NCI-H2227 (cell line): Measurements from ENCODE around the gene MPP1.

ENCODE experiments used
- DNase-seq: peaks from one replicate; lab custom pipeline; 2025; ENCODE audit not compliant: unreplicated experiment; lab: John Stamatoyannopoulos, UW

MPP1 gene

GRCh38 chrX:154776753-154777152, 28.5 kb downstream of the MPP1 start:
- DNase-seq = no peak

- DNase-seq = no peak
Measured at GRCh38 chrX:154775419-154776349, 29.6 kb downstream of the MPP1 start.

- DNase-seq = no peak
Measured at GRCh38 chrX:154774622-154775021, 30.7 kb downstream of the MPP1 start.

GRCh38 chrX:154762537-154763296, 42.6 kb downstream of the MPP1 start, which contains the start of gene DKC1:
TSS of gene DKC1 (plus strand) at chrX:154762864. CDS start at chrX:154762966, 102 bp downstream.
- DNase-seq = peak; percentile 98

- peak; percentile 28 for DNase-seq
Measured at GRCh38 chrX:154761977-154762536, 43.2 kb downstream of the MPP1 start.

GRCh38 chrX:154758696-154759095, 46.6 kb downstream of the MPP1 start:
- no peak for DNase-seq

- peak; percentile 46 for DNase-seq
Measured at GRCh38 chrX:154751669-154752271, 53.5 kb downstream of the MPP1 start.

- DNase-seq = no peak
Measured at GRCh38 chrX:154751203-154751668, 54.0 kb downstream of the MPP1 start.

GRCh38 chrX:154750301-154751202, 54.7 kb downstream of the MPP1 start, which contains the start of gene GAB3:
TSS of gene GAB3 (minus strand) at chrX:154751077. CDS start at chrX:154751025, 52 bp downstream.
- DNase-seq = peak; percentile 23

GRCh38 chrX:154749856-154750255, 55.4 kb downstream of the MPP1 start:
- DNase-seq = no peak

GRCh38 chrX:154748712-154749339, 56.5 kb downstream of the MPP1 start:
- DNase-seq = peak; percentile 77

- no peak for DNase-seq
Measured at GRCh38 chrX:154742613-154743012, 62.7 kb downstream of the MPP1 start.

- DNase-seq = no peak
Measured at GRCh38 chrX:154739952-154740465, 65.3 kb downstream of the MPP1 start.

- DNase-seq = no peak
Measured at GRCh38 chrX:154738011-154738738, 67.1 kb downstream of the MPP1 start.

- no peak for DNase-seq
Measured at GRCh38 chrX:154737136-154737535, 68.1 kb downstream of the MPP1 start.

- DNase-seq = no peak
Measured at GRCh38 chrX:154735695-154736393, 69.4 kb downstream of the MPP1 start.

- no peak for DNase-seq
Measured at GRCh38 chrX:154734061-154734781, 71.1 kb downstream of the MPP1 start.
